Measurements from ENCODE around the gene IQCM.

IQCM gene

DNA sequence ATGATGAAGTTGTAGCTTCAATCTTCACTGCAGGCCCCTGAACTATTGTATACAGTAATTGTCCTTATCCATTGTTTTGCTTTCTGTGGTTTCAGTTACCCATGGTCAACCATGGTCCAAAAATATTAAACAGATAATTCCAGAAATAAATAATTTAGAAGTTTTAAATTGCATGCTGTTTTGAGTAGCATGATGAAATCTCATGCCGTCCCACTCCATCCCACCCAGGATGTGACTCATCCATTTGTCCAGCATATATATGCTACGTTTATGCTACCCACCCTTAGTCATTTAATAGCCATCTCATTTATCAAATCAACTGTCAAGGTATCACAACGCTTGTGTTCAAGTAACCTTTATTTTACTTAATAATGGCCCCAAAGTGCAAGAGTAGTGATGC, 34.5 kb downstream of the IQCM start:
- in situ Hi-C loops (cut with MboI; ENCODE audit: low sequenced_read_pairs), result no loop called here

- in situ Hi-C loops (cut with MboI; ENCODE audit: low sequenced_read_pairs), result no loop called here
Measured at GRCh38 chr4:149768477-149768876, 47.2 kb downstream of the IQCM start.

DNA sequence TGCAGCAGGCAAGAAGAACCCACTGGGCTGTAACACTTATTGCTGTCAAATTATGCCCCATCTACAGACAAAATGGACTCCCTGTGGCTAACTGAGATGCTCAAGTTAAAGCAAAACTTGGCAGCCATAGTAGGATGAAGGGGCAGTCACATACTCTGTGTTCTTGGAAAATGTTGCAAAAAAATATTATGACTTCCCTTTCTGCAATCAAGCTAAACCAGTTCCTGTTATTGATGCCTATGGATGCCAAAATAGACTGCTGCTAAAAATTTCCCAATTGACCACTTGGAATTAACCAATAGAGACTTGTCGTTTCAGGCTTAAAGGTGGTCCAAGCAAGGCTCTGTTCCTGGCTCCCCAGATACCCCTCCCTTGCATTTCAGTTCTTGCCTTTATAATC, 49.5 kb downstream of the IQCM start:
- in situ Hi-C loops (cut with MboI; ENCODE audit: low sequenced_read_pairs), result no loop called here

GRCh38 chr4:149765630-149766029, 50.0 kb downstream of the IQCM start:
- in situ Hi-C loops (cut with MboI; ENCODE audit: low sequenced_read_pairs), result no loop called here

- in situ Hi-C loops (cut with MboI; ENCODE audit: low sequenced_read_pairs), result no loop called here
Measured at GRCh38 chr4:149755969-149756368, 59.7 kb downstream of the IQCM start.

DNA sequence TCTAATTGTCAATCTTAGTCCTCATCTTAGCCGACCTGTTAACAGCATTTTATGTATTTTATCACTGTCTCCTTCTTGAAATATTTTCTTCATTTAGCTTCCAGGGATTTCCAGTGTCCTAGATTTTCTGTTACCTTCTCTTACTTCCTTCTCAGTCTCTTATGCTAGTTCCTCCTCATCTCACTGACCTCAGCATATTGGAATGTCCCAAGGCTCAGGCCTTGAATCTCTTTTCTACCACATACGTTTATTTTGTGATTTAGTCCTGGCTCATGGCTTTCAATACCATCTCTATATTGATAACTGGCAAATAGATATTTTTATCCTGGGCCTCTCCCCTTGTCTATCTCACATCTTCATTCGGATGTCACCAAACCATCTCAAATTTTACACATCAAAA, 61.1 kb downstream of the IQCM start:
- in situ Hi-C loops (cut with MboI; ENCODE audit: low sequenced_read_pairs), result no loop called here

DNA sequence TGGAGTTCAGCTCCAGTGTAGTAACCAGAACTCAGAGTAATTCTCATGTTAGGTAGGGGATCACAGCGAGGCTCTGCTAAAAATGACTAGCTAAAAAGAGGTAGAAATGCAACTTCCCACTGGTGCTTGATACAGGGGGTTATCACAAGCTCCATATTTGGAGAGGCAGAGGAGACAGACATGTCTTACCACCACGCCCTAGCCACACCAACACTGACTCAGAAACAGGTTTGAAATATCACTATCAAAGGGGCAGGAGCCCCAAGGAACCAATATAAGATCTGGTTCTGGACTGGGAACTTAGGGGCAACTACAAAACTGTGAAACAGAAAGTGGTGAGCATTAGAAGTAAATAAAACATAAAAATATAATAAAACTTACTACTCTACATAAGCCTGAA, 62.9 kb downstream of the IQCM start:
- in situ Hi-C loops (cut with MboI; ENCODE audit: low sequenced_read_pairs), result no loop called here

GRCh38 chr4:149751174-149751573, 64.5 kb downstream of the IQCM start:
- in situ Hi-C loops (cut with MboI; ENCODE audit: low sequenced_read_pairs), result no loop called here

GRCh38 chr4:149749784-149750183, 65.9 kb downstream of the IQCM start:
- in situ Hi-C loops (cut with MboI; ENCODE audit: low sequenced_read_pairs), result no loop called here

DNA sequence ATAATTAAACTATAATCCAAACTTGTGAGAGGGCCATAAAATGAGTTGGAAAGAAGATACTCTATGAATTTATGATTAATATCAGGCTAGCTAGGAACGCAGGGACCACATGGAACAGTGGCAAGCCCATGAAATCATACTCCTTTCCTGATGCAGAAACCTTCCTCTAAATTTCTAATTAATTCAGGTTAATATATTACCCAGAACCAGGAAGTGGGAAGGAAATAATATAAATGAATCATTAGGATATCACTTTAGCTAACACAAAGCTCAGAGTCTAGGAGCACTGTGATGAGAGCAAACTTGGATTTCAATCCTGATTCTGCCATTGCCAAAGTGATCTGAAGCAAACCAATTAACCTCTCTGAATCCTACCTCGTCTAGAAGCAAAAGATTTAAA, 68.0 kb downstream of the IQCM start:
- in situ Hi-C loops (cut with MboI; ENCODE audit: low sequenced_read_pairs), result no loop called here

DNA sequence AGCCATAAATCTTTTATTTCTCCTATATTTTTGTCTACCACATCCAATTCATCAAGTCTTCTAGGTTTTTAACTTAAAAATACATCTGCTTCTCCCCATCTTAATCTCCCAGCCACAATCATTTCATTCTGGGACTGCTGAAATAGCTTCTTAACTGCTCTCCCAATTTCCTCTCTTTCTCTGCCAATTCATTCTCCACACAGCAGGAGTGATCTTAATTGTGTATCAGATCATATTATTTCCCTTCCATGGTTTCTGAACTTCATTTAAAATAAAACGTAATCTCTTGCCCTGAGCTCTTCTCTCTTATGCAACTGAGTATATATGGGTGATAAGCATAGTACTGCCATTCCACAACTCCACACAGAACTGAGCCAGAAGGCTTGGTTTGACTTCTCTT, 69.4 kb downstream of the IQCM start:
- in situ Hi-C loops (cut with MboI; ENCODE audit: low sequenced_read_pairs), result no loop called here

- in situ Hi-C loops (cut with MboI; ENCODE audit: low sequenced_read_pairs), result no loop called here
Measured at GRCh38 chr4:149741186-149741831, 74.3 kb downstream of the IQCM start.

GRCh38 chr4:149738156-149738555, 77.5 kb downstream of the IQCM start:
- in situ Hi-C loops (cut with MboI; ENCODE audit: low sequenced_read_pairs), result no loop called here

DNA sequence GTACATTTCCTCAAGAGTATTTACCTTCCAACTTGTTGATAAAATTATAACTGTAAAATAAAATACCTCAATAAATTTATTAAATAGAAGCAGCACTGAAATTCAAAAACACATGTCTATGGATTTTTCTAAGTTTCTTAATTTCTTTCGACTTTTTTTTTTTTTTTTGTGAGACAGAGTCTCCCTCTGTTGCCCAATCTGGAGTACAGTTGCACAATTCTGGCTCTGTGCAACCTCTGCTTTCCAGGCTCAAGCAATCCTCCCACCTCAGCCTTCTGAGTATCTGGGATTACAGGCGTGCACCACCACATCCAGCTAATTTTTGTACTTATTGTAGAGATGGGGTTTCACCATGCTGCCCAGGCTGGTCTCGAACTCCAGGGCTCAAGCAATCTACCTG, 79.8 kb downstream of the IQCM start:
- in situ Hi-C loops (cut with MboI; ENCODE audit: low sequenced_read_pairs), result no loop called here

DNA sequence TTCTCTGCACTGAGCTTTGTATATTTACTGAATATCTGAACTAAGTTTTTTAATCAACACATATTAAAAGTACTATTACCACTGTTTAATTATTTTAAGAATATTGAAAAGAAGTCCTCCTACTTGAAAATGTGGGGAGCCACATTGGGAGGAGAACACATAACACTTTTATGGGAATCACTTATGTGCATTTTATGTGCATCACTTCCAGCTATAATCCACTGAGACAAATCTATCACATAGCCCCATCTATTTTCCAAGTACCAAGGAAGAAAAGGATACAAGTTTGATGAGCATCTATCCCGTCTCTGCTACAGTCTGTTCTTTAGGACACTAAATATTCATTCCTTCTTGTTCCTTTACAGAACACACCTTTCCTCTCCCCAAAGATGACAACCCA, 87.2 kb downstream of the IQCM start:
- in situ Hi-C loops (cut with MboI; ENCODE audit: low sequenced_read_pairs), result no loop called here

DNA sequence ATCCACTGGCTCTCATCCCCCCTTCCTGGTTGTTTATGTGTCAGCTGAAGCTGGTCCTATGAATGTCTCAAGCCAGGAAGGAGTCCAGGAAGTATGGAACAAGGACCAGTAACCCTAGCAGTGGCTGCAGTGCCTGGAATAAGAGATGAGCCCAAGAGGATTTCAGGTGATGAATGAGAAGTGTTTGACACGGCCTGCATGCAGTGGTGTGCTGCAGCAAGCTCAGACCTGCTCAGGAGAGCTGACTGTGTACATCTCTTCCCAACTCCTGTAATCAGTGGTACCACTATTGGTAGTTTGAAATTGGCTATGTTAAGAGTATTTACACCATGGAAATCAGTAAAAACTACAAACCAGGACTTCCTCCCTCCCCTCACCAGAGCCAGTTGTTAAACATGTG, 88.0 kb downstream of the IQCM start:
- in situ Hi-C loops (cut with MboI; ENCODE audit: low sequenced_read_pairs), result no loop called here

- in situ Hi-C loops (cut with MboI; ENCODE audit: low sequenced_read_pairs), result no loop called here
Measured at GRCh38 chr4:149723065-149723464, 92.6 kb downstream of the IQCM start.

DNA sequence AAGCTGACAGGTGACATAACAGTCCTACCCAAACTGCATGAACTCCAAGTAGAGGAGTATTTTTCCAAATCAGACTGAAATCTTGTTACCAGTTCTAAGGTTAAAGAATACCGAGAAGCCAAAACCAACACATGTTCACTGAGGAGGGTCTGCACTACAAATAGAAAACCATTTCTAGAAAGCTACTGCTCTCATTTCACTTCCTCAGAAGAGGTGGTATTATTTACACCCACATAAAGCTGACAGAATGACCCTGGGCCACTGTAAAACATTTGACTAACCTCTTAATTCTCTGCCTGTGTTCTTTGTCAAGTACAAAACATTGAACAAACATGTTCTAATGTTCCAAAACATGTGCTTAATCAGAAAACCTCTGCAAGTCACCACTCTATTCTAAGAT, 95.8 kb downstream of the IQCM start:
- in situ Hi-C loops (cut with MboI; ENCODE audit: low sequenced_read_pairs), result no loop called here

DNA sequence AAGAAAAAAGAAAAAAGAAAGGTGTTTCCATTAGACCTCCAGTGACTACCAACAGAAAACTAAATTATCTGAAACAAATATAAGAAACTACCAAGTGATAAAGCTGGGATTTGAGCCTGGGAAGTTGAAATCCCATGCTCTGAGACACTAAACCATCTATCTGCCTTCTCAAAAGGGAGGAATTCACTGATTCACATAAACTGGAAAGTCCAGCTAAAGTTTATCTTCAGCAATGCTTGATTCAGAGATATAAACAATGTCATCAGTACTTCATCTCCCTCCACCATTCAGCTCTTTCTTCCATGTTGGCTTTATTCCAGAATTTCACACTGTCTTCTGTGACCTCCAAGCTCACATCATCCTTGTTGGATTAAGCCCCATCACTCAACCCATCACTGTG, 96.3 kb downstream of the IQCM start:
- in situ Hi-C loops (cut with MboI; ENCODE audit: low sequenced_read_pairs), result no loop called here

GRCh38 chr4:149718500-149718899, 97.1 kb downstream of the IQCM start:
- in situ Hi-C loops (cut with MboI; ENCODE audit: low sequenced_read_pairs), result no loop called here

GRCh38 chr4:149716728-149717127, 98.9 kb downstream of the IQCM start:
- in situ Hi-C loops (cut with MboI; ENCODE audit: low sequenced_read_pairs), result no loop called here

- in situ Hi-C loops (cut with MboI; ENCODE audit: low sequenced_read_pairs), result no loop called here
Measured at GRCh38 chr4:149715822-149716585, 99.6 kb downstream of the IQCM start.

- in situ Hi-C loops (cut with MboI; ENCODE audit: low sequenced_read_pairs), result no loop called here
Measured at GRCh38 chr4:149713031-149713430, 102.6 kb downstream of the IQCM start.
